Ammon's horn (tissue), 1 donor: ENCODE measurements around the gene MAPKAPK2.
"Not testable (repeated sequence)": the region's sequence is repeated elsewhere in the genome, so short reads cannot be mapped to it uniquely, and the experiment has no call there.

Experiments
- DNase-seq: peaks from one replicate; pipeline ENCODE4 v3.0.0-alpha.2; 2016; ENCODE audit warnings: low spot score

The MAPKAPK2 gene

DNA sequence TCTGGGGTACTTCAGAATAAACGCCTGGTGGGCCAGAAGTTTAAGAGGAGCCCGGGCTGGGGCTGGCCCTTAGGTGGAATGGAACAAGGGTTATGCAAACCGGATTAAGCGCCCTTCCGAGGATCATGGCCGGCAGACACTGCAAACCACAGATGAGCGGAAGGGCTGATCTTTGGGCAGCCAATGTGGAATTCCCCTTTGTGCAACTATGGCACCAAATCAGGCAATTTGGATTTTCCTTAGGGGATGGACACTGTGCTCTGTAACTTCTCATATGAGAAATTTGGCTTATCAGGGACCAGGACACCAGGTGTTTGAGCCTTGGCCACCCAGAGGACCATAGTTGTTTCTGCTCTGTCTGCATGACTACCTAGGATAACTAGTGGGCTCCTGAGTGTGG is 93.3 kb downstream of the MAPKAPK2 start:
- DNase-seq = no peak

DNA sequence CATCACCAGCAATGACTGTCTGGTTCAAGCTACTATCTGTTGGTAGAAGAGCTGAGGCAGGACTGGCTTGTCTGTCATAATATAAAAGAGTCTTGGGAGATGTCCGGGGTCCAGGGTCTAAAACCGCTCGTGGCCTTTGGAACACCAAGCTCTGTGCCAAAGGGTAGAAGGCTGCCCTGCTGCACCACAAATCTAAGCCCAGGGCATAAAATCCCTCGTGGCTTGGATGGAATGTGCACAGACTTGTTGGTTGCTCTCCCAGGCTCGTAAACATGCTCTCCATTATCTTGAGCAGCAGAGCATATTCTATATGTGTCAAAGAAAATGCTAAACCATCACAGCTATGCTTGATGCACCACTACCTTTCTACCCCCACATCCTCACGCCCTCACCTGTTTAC is 94.2 kb downstream of the MAPKAPK2 start:
- not testable (repeated sequence) for DNase-seq

DNA sequence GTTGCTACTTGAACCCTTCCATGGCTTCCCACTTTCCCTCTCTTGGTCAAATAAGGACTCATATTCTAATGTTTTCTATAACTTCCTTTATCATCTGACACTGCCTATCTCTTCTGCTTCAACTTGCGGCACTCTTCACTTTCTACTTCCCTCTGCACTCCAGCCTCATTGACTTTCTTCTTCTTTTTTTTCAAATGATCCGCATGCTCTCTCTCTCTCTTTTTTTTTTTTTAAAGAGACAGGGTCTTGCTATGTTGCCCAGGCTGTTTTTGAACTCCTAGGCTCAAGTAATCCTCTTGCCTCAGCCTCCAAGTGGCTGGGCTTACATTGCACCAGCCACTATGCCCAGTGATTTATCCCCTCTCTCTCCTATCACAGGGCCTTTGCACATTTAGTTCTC is 94.9 kb downstream of the MAPKAPK2 start:
- no peak for DNase-seq

DNA sequence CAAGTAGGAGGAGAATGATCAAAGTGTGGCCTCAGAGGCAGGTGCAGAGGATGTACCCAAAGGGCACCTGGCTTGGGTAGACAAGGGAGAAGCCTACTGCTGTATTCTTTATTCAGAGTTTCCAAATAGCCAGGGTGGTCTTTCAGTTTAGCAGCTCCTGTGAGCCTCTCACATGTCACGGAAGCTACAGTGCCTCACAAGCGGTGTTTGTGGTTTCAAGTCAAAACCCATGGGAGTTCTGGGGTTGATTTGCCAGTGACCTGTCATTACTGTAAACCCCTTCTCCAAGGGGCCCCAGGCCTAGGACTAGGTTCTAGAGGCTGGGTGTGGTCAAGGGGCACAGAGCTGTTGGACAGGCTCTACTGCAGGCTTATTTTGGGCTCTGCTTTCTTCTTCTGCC is 97.7 kb downstream of the MAPKAPK2 start:
- no peak for DNase-seq

DNA sequence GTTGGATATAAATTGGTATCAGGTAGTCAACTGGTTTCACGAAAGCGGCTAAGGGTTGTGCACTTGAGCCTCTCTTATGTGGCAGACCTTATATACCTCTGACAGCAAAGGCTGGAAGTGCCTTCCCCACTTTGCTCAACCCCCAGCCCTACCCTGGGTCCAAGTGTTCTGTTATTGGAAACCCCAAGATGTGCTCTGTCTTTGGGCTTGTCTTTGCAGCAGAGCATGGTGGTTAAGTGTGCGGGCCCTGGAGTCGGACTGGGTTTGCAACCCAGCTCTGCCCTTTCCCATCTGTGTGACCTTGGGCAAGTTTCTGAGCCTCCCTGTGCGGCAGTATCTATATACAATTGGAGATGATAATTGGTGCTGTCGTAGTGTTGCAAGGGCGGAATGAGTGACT is 98.8 kb downstream of the MAPKAPK2 start:
- DNase-seq = no peak
